HepG2 (cell line): ENCODE data around the gene SAMD14. TPM values are rescaled to one million over a fixed set of nuclear protein-coding genes. Genes with fewer than 3 reads are reported as not detected.

Experiments used
- ATF2 ChIP-seq: sonication (generic); formaldehyde crosslinking; IDR thresholded peaks from 2 replicates; pipeline ENCODE4 v1.4.0; 2020; ENCODE audit warnings: missing genetic modification reagents
- CSRNP1 ChIP-seq: sonication (generic); formaldehyde crosslinking; IDR thresholded peaks from 2 replicates; pipeline ENCODE4 v1.8.1; 2023; ENCODE audit warnings: mild to moderate bottlenecking, missing genetic modification reagents
- ETS1 ChIP-seq: sonication (generic); formaldehyde crosslinking; IDR thresholded peaks from 2 replicates; pipeline ENCODE4 v1.4.0; 2020; ENCODE audit warnings: missing genetic modification reagents
- FLYWCH1 ChIP-seq: sonication (generic); formaldehyde crosslinking; IDR thresholded peaks from 2 replicates; pipeline ENCODE4 v1.8.1; 2023; ENCODE audit warnings: mild to moderate bottlenecking, missing genetic modification reagents
- HDAC1 ChIP-seq: sonication (generic); formaldehyde crosslinking; IDR thresholded peaks from 2 replicates; pipeline ENCODE4 v1.5.1; 2020; ENCODE audit warnings: mild to moderate bottlenecking, missing genetic modification reagents
- IRF2 ChIP-seq: IDR thresholded peaks from 2 replicates; pipeline ENCODE4 v1.6.1; 2018; ENCODE audit warnings: missing genetic modification reagents, missing compliant biosample characterization
- JDP2 ChIP-seq: sonication (generic); formaldehyde crosslinking; IDR thresholded peaks from 2 replicates; pipeline ENCODE4 v1.8.1; 2022; ENCODE audit warnings: missing genetic modification reagents, borderline replicate concordance
- KDM1A ChIP-seq: IDR thresholded peaks from 2 replicates; pipeline ENCODE4 v1.6.1; 2016; ENCODE audit warnings: missing compliant biosample characterization
- KDM3A ChIP-seq: IDR thresholded peaks from 2 replicates; pipeline ENCODE4 v1.6.1; 2018; ENCODE audit warnings: low read depth, missing compliant biosample characterization
- MAF1 ChIP-seq: sonication (generic); formaldehyde crosslinking; IDR thresholded peaks from 2 replicates; pipeline ENCODE4 v1.5.0; 2020; ENCODE audit warnings: missing genetic modification reagents, borderline replicate concordance
- MTA3 ChIP-seq: sonication (generic); formaldehyde crosslinking; IDR thresholded peaks from 2 replicates; pipeline ENCODE4 v1.4.0; 2020; ENCODE audit warnings: missing genetic modification reagents
- MYPOP ChIP-seq: sonication (generic); formaldehyde crosslinking; IDR thresholded peaks from 2 replicates; pipeline ENCODE4 v1.8.1; 2023; ENCODE audit warnings: mild to moderate bottlenecking, moderate library complexity, missing genetic modification reagents
- NR2F2 ChIP-seq: IDR thresholded peaks from 2 replicates; pipeline ENCODE4 v1.6.1; 2012; ENCODE audit warnings: low read depth, inconsistent platforms, borderline replicate concordance
- RBFOX2 ChIP-seq: fragments of 200-400 bp; formaldehyde crosslinking; IDR thresholded peaks from 2 replicates; pipeline ENCODE4 v1.6.1; 2017; ENCODE audit warnings: low read depth, mild to moderate bottlenecking, low read length
- RFX3 ChIP-seq: IDR thresholded peaks from 2 replicates; pipeline ENCODE4 v1.6.1; 2016; ENCODE audit warnings: missing biosample characterization, missing genetic modification reagents
- SIX1 ChIP-seq: sonication (generic); formaldehyde crosslinking; IDR thresholded peaks from 2 replicates; pipeline ENCODE4 v1.4.0; 2020; ENCODE audit warnings: missing genetic modification reagents, borderline replicate concordance
- U2AF2 ChIP-seq: fragments of 200-400 bp; formaldehyde crosslinking; IDR thresholded peaks from 2 replicates; pipeline ENCODE4 v1.6.1; 2017; ENCODE audit warnings: low read depth, mild to moderate bottlenecking, low read length
- ZEB1 ChIP-seq: IDR thresholded peaks from 2 replicates; pipeline ENCODE4 v1.6.1; 2012; ENCODE audit warnings: mild to moderate bottlenecking, low read depth, inconsistent platforms; ENCODE audit not compliant: insufficient replicate concordance
- ZFP36L1 ChIP-seq: sonication (generic); formaldehyde crosslinking; IDR thresholded peaks from 2 replicates; pipeline ENCODE4 v1.8.0; 2022; ENCODE audit warnings: mild to moderate bottlenecking, missing genetic modification reagents, moderate library complexity
- ZFP37 ChIP-seq: sonication (generic); formaldehyde crosslinking; IDR thresholded peaks from 2 replicates; pipeline ENCODE4 v1.4.0; 2020; ENCODE audit warnings: missing genetic modification reagents, borderline replicate concordance
- ZIK1 ChIP-seq: sonication (generic); formaldehyde crosslinking; IDR thresholded peaks from 2 replicates; pipeline ENCODE4 v1.5.0; 2020; ENCODE audit warnings: mild to moderate bottlenecking, low read depth, missing genetic modification reagents, borderline replicate concordance
- ZMAT3 ChIP-seq: sonication (generic); formaldehyde crosslinking; conservative IDR thresholded peaks from 2 replicates; pipeline ENCODE4 v1.7.0; 2021; ENCODE audit warnings: missing genetic modification reagents
- ZMYM3 ChIP-seq: sonication (generic); formaldehyde crosslinking; IDR thresholded peaks from 2 replicates; pipeline ENCODE4 v1.5.1; 2020; ENCODE audit warnings: mild to moderate bottlenecking, missing genetic modification reagents
- ZMYM4 ChIP-seq: sonication (generic); formaldehyde crosslinking; IDR thresholded peaks from 2 replicates; pipeline ENCODE4 v1.8.1; 2023; ENCODE audit warnings: mild to moderate bottlenecking, missing genetic modification reagents
- ZNF160 ChIP-seq: sonication (generic); formaldehyde crosslinking; IDR thresholded peaks from 2 replicates; pipeline ENCODE4 v1.8.0; 2022; ENCODE audit warnings: mild to moderate bottlenecking, inconsistent platforms, missing genetic modification reagents
- ZNF24 ChIP-seq: fragments of 450-650 bp; IDR thresholded peaks from 2 replicates; pipeline ENCODE4 v1.6.1; 2017; ENCODE audit warnings: antibody characterized with exemption, mild to moderate bottlenecking
- ZNF326 ChIP-seq: sonication (generic); formaldehyde crosslinking; IDR thresholded peaks from 2 replicates; pipeline ENCODE4 v1.4.0; 2020; ENCODE audit warnings: missing genetic modification reagents, borderline replicate concordance
- ZNF747 ChIP-seq: sonication (generic); formaldehyde crosslinking; IDR thresholded peaks from 2 replicates; pipeline ENCODE4 v1.8.1; 2023; ENCODE audit warnings: missing genetic modification reagents, mild to moderate bottlenecking, borderline replicate concordance
- polyA plus RNA-seq, 8 experiments: library from polyadenylated mRNA; depleted of rRNA in 3 of 8; stranded (reverse) in 7 of 8; unstranded in 1 of 8; fragments of >200 nt; fragmentation: Illumina TruSeq in 4 of 8; extraction: Trizol in 4 of 8; gene quantifications; 2 replicates each; pipeline versions ENCODE4 v1.2.1 to v1.2.3, GENCODE V29; 2011 to 2016; ENCODE audit warnings: low read depth in 4 of 8, missing spikeins in 1 of 8, mixed read lengths in 1 of 8; ENCODE audit not compliant: insufficient read depth in 1 of 8
- total RNA-seq, 5 experiments: library from RNA; depleted of rRNA; stranded (reverse); fragments of >200 nt; fragmentation: Illumina TruSeq; extraction: Trizol; gene quantifications; 2 replicates each; pipeline ENCODE4 v1.2.3, GENCODE V29; 2016; ENCODE audit warnings: low read depth in 1 of 5

The SAMD14 gene
- total and polyA plus RNA-seq, 2 of the 13 experiments (the other 11 are each of a cell fraction or from before 2014, with no cell fraction given) = 0.07 to 0.22 TPM

- TF ChIP-seq CSRNP1 (CRISPR knock-in tag) (no peak), ZNF160 (CRISPR knock-in tag) (no peak), ZNF326 (CRISPR knock-in tag) (no peak), ZIK1 (CRISPR knock-in tag) (no peak), MYPOP (CRISPR knock-in tag) (0 out of 2 replicates have a peak, but pooled peaks have one; percentile 9), KDM3A (0 out of 2 replicates have a peak, but pooled peaks have one; percentile 29), KDM1A (peak; percentile 96), SIX1 (CRISPR knock-in tag) (no peak; the same call in 1 of the 2 replicates), ZFP37 (no peak), ZNF747 (peak; percentile 80), NR2F2 (0 out of 2 replicates have a peak, but pooled peaks have one; percentile 34), HDAC1 (peak; percentile 66), ZNF24 (no peak), RFX3 (CRISPR knock-in tag) (no peak), MAF1 (CRISPR knock-in tag) (no peak), ZMYM4 (peak; percentile 91), ZMYM3 (CRISPR knock-in tag) (peak; percentile 99), ETS1 (CRISPR knock-in tag) (no peak), ZMAT3 (CRISPR knock-in tag) (no peak), ATF2 (CRISPR knock-in tag) (no peak), JDP2 (no peak), IRF2 (CRISPR knock-in tag) (peak; percentile 70; the same call in 1 of the 2 replicates), ZEB1 (peak; percentile 61), U2AF2 (0 out of 2 replicates have a peak, but pooled peaks have one; percentile 18), ZFP36L1 (no peak), MTA3 (CRISPR knock-in tag) (no peak), FLYWCH1 (CRISPR knock-in tag) (no peak), RBFOX2 (no peak)
These were observed 22.1 kb upstream of the SAMD14 start (continued) for GRCh38 chr17:50151937-50152547.
